HCT116 (cell line): ENCODE data around the gene ERC1. TPM values are rescaled to one million over a fixed set of nuclear protein-coding genes. Genes with fewer than 3 reads are reported as not detected.

Experiments
- ATAC-seq: fragments of 200-7000 bp; cut with Tn5 transposase; 2 replicates; pipeline ENCODE4 v1.9.1; 2020; ENCODE audit warnings: mild to moderate bottlenecking, moderate library complexity
- BruUV-seq: library from RNA; stranded (reverse); fragments of 400-500 nt; replicated peaks from 2 replicates; lab custom pipeline; 2021; lab: Mats Ljungman, UMichigan
- CTCF ChIA-PET: fragments of 300-600 bp; sonication (Branson Sonifier 250); formaldehyde crosslinking; loops from one replicate; lab custom pipeline; 2021; ENCODE audit warnings: antibody characterized with exemption; lab: Charles Lee
- POLR2A ChIA-PET: fragments of 300-600, 350-600 bp; sonication (Branson Sonifier 250); formaldehyde crosslinking; loops from one replicate; lab custom pipeline; 2021; ENCODE audit warnings: antibody characterized with exemption; lab: Charles Lee
- RAD21 ChIA-PET, 2 experiments: fragments of 300-600 bp; sonication (Branson Sonifier 250); formaldehyde crosslinking; loops; one replicate each; lab custom pipeline; 2023; ENCODE audit warnings: low total read pairs in 2 of 2; ENCODE audit not compliant: uncharacterized antibody in 2 of 2, unreplicated experiment in 2 of 2, low non-redundant PET in 1 of 2; lab: Charles Lee
- DNase-seq: peaks from one replicate; pipeline ENCODE4 v3.0.0-alpha.2; 2010; ENCODE audit warnings: low read depth, low spot score
- H2AFZ ChIP-seq: fragments of 200-600 bp; shearing (Covaris generic), sonication (generic); 2 replicates; pipeline ENCODE4 v1.6.1; 2017; ENCODE audit warnings: low read depth, mixed run types, mixed read lengths, antibody characterized with exemption, low read length; ENCODE audit not compliant: poor library complexity, severe bottlenecking
- H3K27ac ChIP-seq: 2 replicates; pipeline ENCODE4 v1.5.1; 2012; ENCODE audit warnings: low read depth, low read length
- H3K27me3 ChIP-seq: fragments of 200-600 bp; sonication (generic); 2 replicates; pipeline ENCODE4 v1.6.1; 2016; ENCODE audit warnings: mixed run types, low read length, mixed read lengths; ENCODE audit not compliant: insufficient read depth
- H3K36me3 ChIP-seq, 2 experiments: fragments of 200-500 bp in 1 of 2; fragments of 200-600 bp in 1 of 2; sonication (Bioruptor generic) in 1 of 2; sonication (generic) in 1 of 2; 2 replicates each; pipeline versions ENCODE4 v1.5.1 to v1.6.1; 2014 to 2016; ENCODE audit warnings: low read length in 2 of 2, inconsistent platforms in 1 of 2, mixed read lengths in 1 of 2, mixed run types in 1 of 2; ENCODE audit not compliant: insufficient read depth in 2 of 2, control insufficient read depth in 1 of 2
- H3K4me1 ChIP-seq, 2 experiments: fragments of 200-600 bp in 1 of 2; sonication (generic) in 1 of 2; 2 replicates each; pipeline versions ENCODE4 v1.5.1 to v1.6.1; 2012 to 2017; ENCODE audit warnings: low read length in 2 of 2, inconsistent platforms in 1 of 2, mild to moderate bottlenecking in 1 of 2, mixed read lengths in 1 of 2, mixed run types in 1 of 2, moderate library complexity in 1 of 2; ENCODE audit not compliant: insufficient read depth in 2 of 2, control insufficient read depth in 1 of 2
- H3K4me2 ChIP-seq: fragments of 200-600 bp; sonication (generic); 2 replicates; pipeline ENCODE4 v1.6.1; 2017; ENCODE audit warnings: mixed run types, low read length, mixed read lengths
- H3K4me3 ChIP-seq, 2 experiments: fragments of 200-600 bp in 1 of 2; sonication (generic) in 1 of 2; replicated peaks in 1 of 2; 2 replicates each; pipeline ENCODE4 v1.5.1; 2011 to 2016; ENCODE audit warnings: low read length in 2 of 2, control low read depth in 1 of 2, low read depth in 1 of 2, mild to moderate bottlenecking in 1 of 2, mixed read lengths in 1 of 2, mixed run types in 1 of 2
- H3K79me2 ChIP-seq: fragments of 200-600 bp; sonication (generic); 2 replicates; pipeline ENCODE4 v1.6.1; 2017; ENCODE audit warnings: mild to moderate bottlenecking, mixed run types, low read length, moderate library complexity, mixed read lengths; ENCODE audit not compliant: insufficient read depth
- H3K9ac ChIP-seq: fragments of 200-600 bp; sonication (generic); 2 replicates; pipeline ENCODE4 v1.6.1; 2016; ENCODE audit warnings: low read length, mixed read lengths
- H3K9me2 ChIP-seq: fragments of 200-600 bp; sonication (generic), shearing (Covaris generic); 2 replicates; pipeline ENCODE4 v1.6.1; 2017; ENCODE audit warnings: mixed run types, mild to moderate bottlenecking, moderate library complexity; ENCODE audit not compliant: insufficient read depth
- H3K9me3 ChIP-seq, 2 experiments: fragments of 200-500 bp in 1 of 2; fragments of 200-600 bp in 1 of 2; sonication (Bioruptor generic) in 1 of 2; sonication (generic) in 1 of 2; 2 replicates each; pipeline ENCODE4 v1.6.1; 2014 to 2017; ENCODE audit warnings: low read length in 2 of 2, mixed read lengths in 2 of 2, inconsistent platforms in 1 of 2, low read depth in 1 of 2, mild to moderate bottlenecking in 1 of 2, mixed run types in 1 of 2, moderate library complexity in 1 of 2; ENCODE audit not compliant: control insufficient read depth in 1 of 2, insufficient read depth in 1 of 2
- H4K20me1 ChIP-seq: fragments of 200-600 bp; sonication (generic), shearing (Covaris generic); 2 replicates; pipeline ENCODE4 v1.6.1; 2017; ENCODE audit warnings: mixed run types, mild to moderate bottlenecking, moderate library complexity; ENCODE audit not compliant: insufficient read depth
- EGR1 ChIP-seq: IDR thresholded peaks from 2 replicates; pipeline ENCODE4 v1.6.1; 2012; ENCODE audit warnings: low read depth
- EZH2 ChIP-seq: fragments of 200-600 bp; sonication (generic); IDR thresholded peaks from 2 replicates; pipeline ENCODE4 v1.6.1; 2017; ENCODE audit warnings: antibody characterized with exemption, mixed run types
- JUND ChIP-seq: IDR thresholded peaks from 2 replicates; pipeline ENCODE4 v1.6.1; 2012
- TCF7L2 ChIP-seq: IDR thresholded peaks from 2 replicates; pipeline ENCODE4 v1.7.0; 2011; ENCODE audit warnings: borderline replicate concordance, inconsistent platforms; ENCODE audit not compliant: insufficient read depth, insufficient read length; ENCODE audit errors: extremely low read depth
- intact Hi-C: fragments of 100-400 bp; cut with micrococcal nuclease; formaldehyde crosslinking; loops from 2 replicates; pipeline ENCODE4 v1.10.0; 2022
- total RNA-seq: library from RNA; stranded (reverse); gene quantifications from one replicate; pipeline ENCODE4 v1.2.1, GENCODE V29; 2021; ENCODE audit not compliant: unreplicated experiment
- TF ChIP-seq, protein P1 (sequence below), 3 experiments: fragments of 200-600 bp in 1 of 3; sonication (generic) in 1 of 3; IDR thresholded peaks in 2 of 3; conservative IDR thresholded peaks in 1 of 3; 2 replicates each; pipeline ENCODE4 v1.5.1; 2012 to 2017; ENCODE audit warnings: low read depth in 2 of 3, low read length in 2 of 3, antibody characterized with exemption in 1 of 3, borderline replicate concordance in 1 of 3, control low read depth in 1 of 3, mild to moderate bottlenecking in 1 of 3, mixed read lengths in 1 of 3, mixed run types in 1 of 3, moderate library complexity in 1 of 3; ENCODE audit not compliant: insufficient read depth in 1 of 3

Gene ERC1
- total RNA-seq, 1 experiment from 2014 or later, result 41.9 TPM

DNA sequence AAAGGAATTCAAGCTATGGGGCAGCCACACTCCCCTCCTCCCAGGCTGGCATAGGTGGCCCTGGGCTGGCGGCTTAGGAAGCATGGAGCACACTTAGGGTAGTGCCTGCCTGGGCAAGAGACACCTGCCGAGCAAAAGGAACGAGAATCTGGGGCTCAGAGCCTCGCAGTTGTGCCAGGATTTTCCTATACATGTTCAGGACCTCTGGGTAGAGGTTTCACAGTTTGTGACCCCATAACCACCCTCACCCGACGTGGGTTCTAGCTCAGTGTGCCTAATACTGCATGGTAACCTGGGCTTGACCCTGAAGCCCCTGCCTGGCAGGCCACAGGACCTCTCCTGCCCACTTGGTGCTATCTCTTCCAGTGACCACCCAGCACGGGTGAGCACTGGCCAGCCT is 503.8 kb downstream of the ERC1 start (continued):
- TF ChIP-seq, protein P1, sequence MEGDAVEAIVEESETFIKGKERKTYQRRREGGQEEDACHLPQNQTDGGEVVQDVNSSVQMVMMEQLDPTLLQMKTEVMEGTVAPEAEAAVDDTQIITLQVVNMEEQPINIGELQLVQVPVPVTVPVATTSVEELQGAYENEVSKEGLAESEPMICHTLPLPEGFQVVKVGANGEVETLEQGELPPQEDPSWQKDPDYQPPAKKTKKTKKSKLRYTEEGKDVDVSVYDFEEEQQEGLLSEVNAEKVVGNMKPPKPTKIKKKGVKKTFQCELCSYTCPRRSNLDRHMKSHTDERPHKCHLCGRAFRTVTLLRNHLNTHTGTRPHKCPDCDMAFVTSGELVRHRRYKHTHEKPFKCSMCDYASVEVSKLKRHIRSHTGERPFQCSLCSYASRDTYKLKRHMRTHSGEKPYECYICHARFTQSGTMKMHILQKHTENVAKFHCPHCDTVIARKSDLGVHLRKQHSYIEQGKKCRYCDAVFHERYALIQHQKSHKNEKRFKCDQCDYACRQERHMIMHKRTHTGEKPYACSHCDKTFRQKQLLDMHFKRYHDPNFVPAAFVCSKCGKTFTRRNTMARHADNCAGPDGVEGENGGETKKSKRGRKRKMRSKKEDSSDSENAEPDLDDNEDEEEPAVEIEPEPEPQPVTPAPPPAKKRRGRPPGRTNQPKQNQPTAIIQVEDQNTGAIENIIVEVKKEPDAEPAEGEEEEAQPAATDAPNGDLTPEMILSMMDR (IDR thresholded peaks at IDR 0.05 in 2 of 3, conservative IDR thresholded peaks at IDR 0.05 in 1 of 3; ENCODE audit: borderline replicate concordance in 1 of 3, insufficient read depth in 1 of 3, low read depth in 2 of 3, low read length in 2 of 3), result no peak
- TF ChIP-seq JUND, result no peak
- no peak for TF ChIP-seq EGR1
- no peak for TF ChIP-seq EZH2

DNA sequence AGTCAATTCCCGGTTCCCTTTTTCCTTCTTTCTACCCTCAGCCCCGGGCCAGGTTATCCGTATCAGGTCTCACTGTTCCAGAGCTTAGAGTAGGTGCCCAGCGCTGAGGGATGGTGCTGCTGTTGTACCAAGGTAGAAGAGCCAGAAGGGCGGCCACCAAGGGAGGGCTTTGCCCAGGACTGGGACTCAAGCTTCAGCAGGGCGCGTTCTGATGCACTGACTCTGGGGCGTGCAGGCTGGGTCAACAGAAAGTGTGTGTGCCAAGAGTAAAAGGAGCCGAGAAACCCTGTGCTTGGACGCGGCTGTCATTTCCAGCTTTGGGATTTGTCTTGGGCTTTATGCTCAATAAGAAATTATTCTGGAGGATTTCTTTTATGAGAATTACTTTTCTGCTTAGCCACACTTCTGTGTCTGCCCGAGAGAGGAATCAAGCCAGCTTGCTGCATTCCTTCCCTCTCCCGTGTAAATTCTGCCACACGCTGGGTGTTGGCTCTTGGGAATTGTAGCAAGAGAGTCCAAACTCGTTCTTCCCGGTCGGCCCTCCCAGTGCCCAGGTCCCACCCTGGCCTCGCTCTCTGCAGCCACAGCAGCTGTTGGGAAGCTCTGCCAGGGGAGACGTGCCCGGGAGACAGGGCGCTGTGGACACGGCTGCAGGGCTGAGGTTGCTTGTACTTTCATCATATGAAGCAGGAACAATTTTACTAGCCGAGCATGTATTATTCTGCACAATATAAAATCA is 505.3 kb downstream of the ERC1 start:
- no peak overlapping the region for H3K4me3 ChIP-seq
- no peaks in the 10 kb centered on the region for H3K36me3 ChIP-seq
- no peak overlapping the region for H2AFZ ChIP-seq
- ChIA-PET RAD21 (no interaction called here), POLR2A (no interaction called here)
- no peaks in the 10 kb centered on the region for H3K79me2 ChIP-seq
- H3K27me3 ChIP-seq, result no peaks in the 10 kb centered on the region
- DNase-seq, result no peak
- intact Hi-C loops, result no loop called here
- H3K9me3 ChIP-seq, result no peaks in the 10 kb centered on the region
- peaks cover 0 to 11% of the 10 kb centered on the region in 2 experiments; a peak in 1 of 4 replicates for H3K4me1 ChIP-seq
- H3K9me2 ChIP-seq, result no peaks in the 10 kb centered on the region
- TF ChIP-seq JUND (no peak), TCF7L2 (no peak)
- TF ChIP-seq, all 23 proteins: peak for 0
- Histone ChIP-seq H3K9ac (no peak overlapping the region), H3K4me2 (no peak overlapping the region), H3K27ac (no peak overlapping the region), H4K20me1 (no peaks in the 10 kb centered on the region)
- no peak for ATAC-seq
- BruUV-seq, result no TSS peak
- CTCF ChIA-PET, result no interaction called here
